Lower leg skin (tissue), 3 donors: Measurements from ENCODE around the gene FGF10.

Source experiments
- POLR2A ChIP-seq, 2 donors: fragments of 450-650 bp; IDR thresholded peaks; one replicate each; pipeline ENCODE4 v1.6.1; 2016 to 2017; ENCODE audit warnings: antibody characterized with exemption in 2 of 2, mild to moderate bottlenecking in 1 of 2, moderate library complexity in 1 of 2
- TF ChIP-seq, protein P1 (sequence below), 3 donors: fragments of 450-650 bp; IDR thresholded peaks; one replicate each; pipeline ENCODE4 v1.5.1; 2016; ENCODE audit warnings: antibody characterized with exemption in 3 of 3, mild to moderate bottlenecking in 3 of 3, moderate library complexity in 2 of 3

GRCh38 chr5:44278469-44278868, 110.8 kb downstream of the FGF10 start:
- TF ChIP-seq POLR2A (IDR thresholded peaks at IDR 0.05), result no peak
- TF ChIP-seq, protein P1, sequence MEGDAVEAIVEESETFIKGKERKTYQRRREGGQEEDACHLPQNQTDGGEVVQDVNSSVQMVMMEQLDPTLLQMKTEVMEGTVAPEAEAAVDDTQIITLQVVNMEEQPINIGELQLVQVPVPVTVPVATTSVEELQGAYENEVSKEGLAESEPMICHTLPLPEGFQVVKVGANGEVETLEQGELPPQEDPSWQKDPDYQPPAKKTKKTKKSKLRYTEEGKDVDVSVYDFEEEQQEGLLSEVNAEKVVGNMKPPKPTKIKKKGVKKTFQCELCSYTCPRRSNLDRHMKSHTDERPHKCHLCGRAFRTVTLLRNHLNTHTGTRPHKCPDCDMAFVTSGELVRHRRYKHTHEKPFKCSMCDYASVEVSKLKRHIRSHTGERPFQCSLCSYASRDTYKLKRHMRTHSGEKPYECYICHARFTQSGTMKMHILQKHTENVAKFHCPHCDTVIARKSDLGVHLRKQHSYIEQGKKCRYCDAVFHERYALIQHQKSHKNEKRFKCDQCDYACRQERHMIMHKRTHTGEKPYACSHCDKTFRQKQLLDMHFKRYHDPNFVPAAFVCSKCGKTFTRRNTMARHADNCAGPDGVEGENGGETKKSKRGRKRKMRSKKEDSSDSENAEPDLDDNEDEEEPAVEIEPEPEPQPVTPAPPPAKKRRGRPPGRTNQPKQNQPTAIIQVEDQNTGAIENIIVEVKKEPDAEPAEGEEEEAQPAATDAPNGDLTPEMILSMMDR (IDR thresholded peaks at IDR 0.05), result no peak
